IMR-90 (cell line): ENCODE data around the gene RELN. TPM values are rescaled to one million over a fixed set of nuclear protein-coding genes. Genes with fewer than 3 reads are reported as not detected.

Experiments used
- ATAC-seq: fragments of 200-7000 bp; cut with Tn5 transposase; 2 replicates; pipeline ENCODE4 v1.9.1; 2020; ENCODE audit warnings: low read depth, mild to moderate bottlenecking, moderate library complexity
- BruUV-seq: library from RNA; stranded (reverse); fragments of 400-500 nt; replicated peaks from 2 replicates; lab custom pipeline; 2021; lab: Mats Ljungman, UMichigan
- CTCF ChIA-PET: fragments of 300-600 bp; formaldehyde crosslinking; extraction: SDS; loops from one replicate; lab custom pipeline; 2021; ENCODE audit warnings: antibody characterized with exemption; lab: Yijun Ruan, JAX
- POLR2A ChIA-PET: fragments of 300-600 bp; sonication (Branson Sonifier 250); formaldehyde crosslinking; loops from one replicate; lab custom pipeline; 2022; ENCODE audit warnings: antibody characterized with exemption; ENCODE audit not compliant: unreplicated experiment; lab: Charles Lee
- DNase-seq: peaks from one replicate; pipeline ENCODE4 v3.0.0; 2013
- H2AFZ ChIP-seq: replicated peaks from 2 replicates; pipeline ENCODE3; 2013; ENCODE audit warnings: low read length, mild to moderate bottlenecking; ENCODE audit not compliant: poor library complexity
- H2AK5ac ChIP-seq: 2 replicates; pipeline ENCODE4 v1.6.1; 2013; ENCODE audit warnings: low read depth, low read length, inconsistent platforms
- H2AK9ac ChIP-seq: replicated peaks from 2 replicates; pipeline ENCODE3; 2013; ENCODE audit warnings: mild to moderate bottlenecking, low read depth, low read length, moderate library complexity; ENCODE audit not compliant: poor library complexity
- H2BK120ac ChIP-seq: 2 replicates; pipeline ENCODE4 v1.6.1; 2013; ENCODE audit warnings: low read depth, low read length, inconsistent platforms
- H2BK15ac ChIP-seq: 3 replicates; pipeline ENCODE4 v1.6.1; 2013; ENCODE audit warnings: low read depth, low read length, inconsistent platforms
- H2BK20ac ChIP-seq: 2 replicates; pipeline ENCODE4 v1.6.1; 2013; ENCODE audit warnings: low read depth, mild to moderate bottlenecking, inconsistent platforms, low read length, moderate library complexity
- H2BK5ac ChIP-seq: 2 replicates; pipeline ENCODE4 v1.6.1; 2013; ENCODE audit warnings: mild to moderate bottlenecking, low read depth, low read length, inconsistent platforms; ENCODE audit not compliant: poor library complexity, severe bottlenecking
- H3K14ac ChIP-seq: replicated peaks from 2 replicates; pipeline ENCODE4 v1.6.1; 2013; ENCODE audit warnings: low read depth, low read length, inconsistent platforms
- H3K18ac ChIP-seq: 2 replicates; pipeline ENCODE4 v1.6.1; 2013; ENCODE audit warnings: low read depth, low read length, control low read depth
- H3K23ac ChIP-seq: 2 replicates; pipeline ENCODE4 v1.6.1; 2013; ENCODE audit warnings: low read depth, low read length, inconsistent platforms
- H3K27ac ChIP-seq: 2 replicates; pipeline ENCODE4 v1.5.1; 2013; ENCODE audit warnings: mild to moderate bottlenecking, control low read depth, low read length; ENCODE audit not compliant: insufficient read depth
- H3K27me3 ChIP-seq: 2 replicates; pipeline ENCODE4 v1.6.1; 2013; ENCODE audit warnings: low read length; ENCODE audit not compliant: control insufficient read depth, insufficient read depth
- H3K36me3 ChIP-seq: 2 replicates; pipeline ENCODE4 v1.6.1; 2013; ENCODE audit warnings: low read length, mixed read lengths; ENCODE audit not compliant: control insufficient read depth, insufficient read depth
- H3K4ac ChIP-seq: 2 replicates; pipeline ENCODE4 v1.6.1; 2013; ENCODE audit warnings: low read depth, low read length, inconsistent platforms
- H3K4me1 ChIP-seq: 2 replicates; pipeline ENCODE4 v1.6.1; 2013; ENCODE audit warnings: low read length, mixed read lengths; ENCODE audit not compliant: control insufficient read depth, insufficient read depth
- H3K4me2 ChIP-seq: 2 replicates; pipeline ENCODE4 v1.6.1; 2013; ENCODE audit warnings: low read depth, mild to moderate bottlenecking, control low read depth, low read length, moderate library complexity
- H3K4me3 ChIP-seq: 2 replicates; pipeline ENCODE4 v1.5.1; 2013; ENCODE audit warnings: low read depth, mild to moderate bottlenecking, control low read depth, low read length, moderate library complexity; ENCODE audit not compliant: insufficient read depth
- H3K56ac ChIP-seq: 2 replicates; pipeline ENCODE4 v1.6.1; 2013; ENCODE audit warnings: low read length, inconsistent platforms; ENCODE audit not compliant: insufficient read depth; ENCODE audit errors: extremely low read depth
- H3K79me1 ChIP-seq, 2 experiments: 2 replicates each; pipeline ENCODE4 v1.6.1; 2013; ENCODE audit warnings: low read length in 2 of 2, inconsistent platforms in 1 of 2, low read depth in 1 of 2
- H3K9ac ChIP-seq: 2 replicates; pipeline ENCODE4 v1.6.1; 2013; ENCODE audit warnings: low read depth, low read length, control low read depth
- H3K9me1 ChIP-seq: 2 replicates; pipeline ENCODE4 v1.6.1; 2013; ENCODE audit warnings: low read length, inconsistent platforms; ENCODE audit not compliant: insufficient read depth
- H3K9me3 ChIP-seq: 2 replicates; pipeline ENCODE4 v1.6.1; 2013; ENCODE audit warnings: low read length; ENCODE audit not compliant: control insufficient read depth, insufficient read depth
- H4K20me1 ChIP-seq: 2 replicates; pipeline ENCODE4 v1.6.1; 2013; ENCODE audit warnings: low read length, inconsistent platforms; ENCODE audit not compliant: insufficient read depth
- H4K5ac ChIP-seq: 2 replicates; pipeline ENCODE4 v1.6.1; 2013; ENCODE audit warnings: mild to moderate bottlenecking, low read depth, low read length, control low read depth
- H4K8ac ChIP-seq, 2 experiments: 2 replicates each; pipeline ENCODE4 v1.6.1; 2013; ENCODE audit warnings: low read depth in 2 of 2, low read length in 2 of 2, control low read depth in 1 of 2, inconsistent platforms in 1 of 2
- H4K91ac ChIP-seq: 2 replicates; pipeline ENCODE4 v1.6.1; 2013; ENCODE audit warnings: low read depth, low read length, inconsistent platforms; ENCODE audit not compliant: insufficient read depth
- CTCF ChIP-seq: conservative IDR thresholded peaks from 2 replicates; pipeline ENCODE4 v1.5.1; 2012; ENCODE audit warnings: mild to moderate bottlenecking, low read depth, low read length, improper control_type of control experiment
- NFE2L2 ChIP-seq: fragments of 150-350 bp; IDR thresholded peaks from 2 replicates; pipeline ENCODE4 v1.6.1; 2016; ENCODE audit warnings: low read depth, mild to moderate bottlenecking, low read length
- RAD21 ChIP-seq: IDR thresholded peaks from 2 replicates; pipeline ENCODE4 v1.6.1; 2012; ENCODE audit warnings: low read length, improper control_type of control experiment
- WGBS, 2 experiments: methylation state at CpG; one replicate each; pipeline versions ENCODE4 v1.1.5 to v1.1.7; 2013; ENCODE audit warnings: missing lambda C conversion rate in 2 of 2; ENCODE audit not compliant: insufficient read length in 1 of 2; ENCODE audit errors: extremely low coverage in 2 of 2; 5-methylcytosine and 5-hydroxymethylcytosine counted together
- dilution Hi-C: fragments of 300-500 bp; cut with HindIII; formaldehyde crosslinking; loops from one replicate; pipeline ENCODE4 v1.14.3; 2018; ENCODE audit warnings: low sequenced_read_pairs; ENCODE audit not compliant: unreplicated experiment
- in situ Hi-C: fragments of 300-500 bp; cut with MboI; formaldehyde crosslinking; loops from 3 replicates; pipeline ENCODE4 v1.14.3; 2019; ENCODE audit warnings: low sequenced_read_pairs, inconsistent platforms, mixed read lengths
- intact Hi-C: fragments of 100-400 bp; cut with micrococcal nuclease; formaldehyde crosslinking; loops from 2 replicates; pipeline ENCODE4 v1.10.0; 2022
- polyA plus RNA-seq, 3 experiments: library from polyadenylated mRNA; depleted of rRNA; stranded (reverse); fragments of >200 nt; gene quantifications; 2 replicates each; pipeline ENCODE4 v1.2.3, GENCODE V29; 2012; ENCODE audit warnings: low replicate concordance in 1 of 3
- total RNA-seq: library from RNA; depleted of rRNA; stranded (reverse); fragments of >200 nt; gene quantifications from 2 replicates; pipeline ENCODE4 v1.2.3, GENCODE V29; 2012

RELN gene
- total and polyA plus RNA-seq, 2 of the 4 experiments (the other 2 are of a cell fraction) = 14.7 to 23.7 TPM

- H3K18ac ChIP-seq = no peak overlapping the region
- DNase-seq = no peak
- H3K4ac ChIP-seq = no peak overlapping the region
- H4K20me1 ChIP-seq = no peaks in the 10 kb centered on the region
- BruUV-seq = no TSS peak
- H3K4me2 ChIP-seq = no peak overlapping the region
- intact Hi-C loops (no loop called here), dilution Hi-C loops (no loop called here), in situ Hi-C loops (no loop called here)
- 30% methylated on average over 3 of the region's 3 CpGs; no CpG with 5 or more reads in 1 of the 2 experiments for WGBS, 2 experiments
- H3K9me3 ChIP-seq = no peaks in the 10 kb centered on the region
- H3K36me3 ChIP-seq = no peaks in the 10 kb centered on the region
- no peak overlapping the region; the same call in 1 of the 2 replicates for H4K5ac ChIP-seq
- no peak overlapping the region for H2BK120ac ChIP-seq
- ATAC-seq = no peak
- no peaks in the 10 kb centered on the region for H3K4me1 ChIP-seq
- no peaks in the 10 kb centered on the region for H3K27me3 ChIP-seq
- H2AK5ac ChIP-seq = no peak overlapping the region
- H3K9ac ChIP-seq = no peak overlapping the region
- no peak overlapping the region for H3K4me3 ChIP-seq
- H4K91ac ChIP-seq = no peak overlapping the region
- no peak overlapping the region for H3K56ac ChIP-seq
- no peaks in the 10 kb centered on the region for H3K79me1 ChIP-seq
- ChIA-PET POLR2A (no interaction called here), CTCF (interaction anchor here (2.5 kb wide), 1 partner anchor 9 kb away, joined by 8 read pairs; no protein-coding TSS in a partner anchor)
- H3K27ac ChIP-seq = no peak overlapping the region
- H3K9me1 ChIP-seq = no peaks in the 10 kb centered on the region
- H4K8ac ChIP-seq = no peak overlapping the region
- H2BK20ac ChIP-seq = no peak overlapping the region
- H2BK5ac ChIP-seq = no peak overlapping the region
- no peak overlapping the region for H3K14ac ChIP-seq
- H2AK9ac ChIP-seq = no peak overlapping the region
- no peak overlapping the region for H2AFZ ChIP-seq
- no peak overlapping the region for H3K23ac ChIP-seq
- H2BK15ac ChIP-seq = no peak overlapping the region
- TF ChIP-seq RAD21 (no peak), CTCF (no peak), NFE2L2 (no peak)
Measured at GRCh38 chr7:103870664-103871063, 118.8 kb downstream of the RELN start.
